ENCODE measurements around the gene PGR. TPM values are rescaled to one million over a fixed set of nuclear protein-coding genes. Genes with fewer than 3 reads are reported as not detected.

The PGR gene
- total RNA-seq, 1 experiment from 2014 or later, result 0.24 TPM

GRCh38 chr11:101113540-101113939 is 16.1 kb downstream of the PGR start:
- no peaks in the 10 kb centered on the region for H3K4me1 ChIP-seq (ENCODE audit: insufficient read depth, low read length, poor library complexity, severe bottlenecking)
- no peak overlapping the region for H3K4me3 ChIP-seq (ENCODE audit: low read depth, low read length, poor library complexity, severe bottlenecking)
- no peaks in the 10 kb centered on the region for H3K27me3 ChIP-seq (replicated peaks; ENCODE audit: insufficient read depth, low read depth, low read length, poor library complexity)
- CTCF ChIA-PET, result no interaction called here
- H3K9me3 ChIP-seq (ENCODE audit: low read depth, low read length, poor library complexity, severe bottlenecking), result no peaks in the 10 kb centered on the region
- POLR2A ChIA-PET (ENCODE audit: low non-redundant PET), result no interaction called here
- H3K27ac ChIP-seq (ENCODE audit: low read depth, low read length, poor library complexity, severe bottlenecking), result no peak overlapping the region
- intact Hi-C loops (cut with micrococcal nuclease; ENCODE audit: unreplicated experiment), result no loop called here
- no peaks in the 10 kb centered on the region for H3K36me3 ChIP-seq (ENCODE audit: insufficient read depth, low read length, poor library complexity, severe bottlenecking)
- no peak for DNase-seq (ENCODE audit: low spot score)
- no TSS peak for BruUV-seq (replicated peaks)
- TF ChIP-seq EZH2 (IDR thresholded peaks at IDR 0.05; ENCODE audit: borderline replicate concordance, low read depth, low read length, poor library complexity, severe bottlenecking) (no peak), CTCF (conservative IDR thresholded peaks at IDR 0.05; ENCODE audit: low read depth, low read length) (no peak)

- intact Hi-C loops (cut with micrococcal nuclease; ENCODE audit: unreplicated experiment), result no loop called here
- BruUV-seq (replicated peaks), result no TSS peak
These were observed 24.9 kb downstream of the PGR start for GRCh38 chr11:101104716-101105115.

GRCh38 chr11:101103433-101103832 is 26.2 kb downstream of the PGR start:
- Histone ChIP-seq H3K27ac (ENCODE audit: low read depth, low read length, poor library complexity, severe bottlenecking) (no peak overlapping the region), H3K4me3 (ENCODE audit: low read depth, low read length, poor library complexity, severe bottlenecking) (no peak overlapping the region), H3K4me1 (ENCODE audit: insufficient read depth, low read length, poor library complexity, severe bottlenecking) (no peaks in the 10 kb centered on the region), H3K9me3 (ENCODE audit: low read depth, low read length, poor library complexity, severe bottlenecking) (no peaks in the 10 kb centered on the region), H3K36me3 (ENCODE audit: insufficient read depth, low read length, poor library complexity, severe bottlenecking) (no peaks in the 10 kb centered on the region), H3K27me3 (replicated peaks; ENCODE audit: insufficient read depth, low read depth, low read length, poor library complexity) (no peaks in the 10 kb centered on the region)
- no TSS peak for BruUV-seq (replicated peaks)
- no peak for DNase-seq (ENCODE audit: low spot score)
- TF ChIP-seq CTCF (conservative IDR thresholded peaks at IDR 0.05; ENCODE audit: low read depth, low read length) (no peak), EZH2 (IDR thresholded peaks at IDR 0.05; ENCODE audit: borderline replicate concordance, low read depth, low read length, poor library complexity, severe bottlenecking) (no peak)
- ChIA-PET POLR2A (ENCODE audit: low non-redundant PET) (no interaction called here), CTCF (no interaction called here)
- intact Hi-C loops (cut with micrococcal nuclease; ENCODE audit: unreplicated experiment), result no loop called here

More at GRCh38 chr11:101104716-101105115, 24.9 kb downstream of the PGR start:
- TF ChIP-seq CTCF (conservative IDR thresholded peaks at IDR 0.05; ENCODE audit: low read depth, low read length), result no peak
- DNase-seq (ENCODE audit: low spot score), result no peak
- ChIA-PET POLR2A (ENCODE audit: low non-redundant PET) (no interaction called here), CTCF (no interaction called here)
- no peak overlapping the region for H3K27ac ChIP-seq (ENCODE audit: low read depth, low read length, poor library complexity, severe bottlenecking)
- H3K27me3 ChIP-seq (replicated peaks; ENCODE audit: insufficient read depth, low read depth, low read length, poor library complexity), result no peaks in the 10 kb centered on the region
- no peak overlapping the region for H3K4me3 ChIP-seq (ENCODE audit: low read depth, low read length, poor library complexity, severe bottlenecking)
- no peaks in the 10 kb centered on the region for H3K4me1 ChIP-seq (ENCODE audit: insufficient read depth, low read length, poor library complexity, severe bottlenecking)
- no peaks in the 10 kb centered on the region for H3K9me3 ChIP-seq (ENCODE audit: low read depth, low read length, poor library complexity, severe bottlenecking)
- H3K36me3 ChIP-seq (ENCODE audit: insufficient read depth, low read length, poor library complexity, severe bottlenecking), result no peaks in the 10 kb centered on the region
